Stimulated activated CD4-positive, alpha-beta T cell treated with anti-CD3 and anti-CD28 coated beads, Interleukin-15, amount 100 ng/mL, for 24 hours (primary cell): ENCODE data around the gene PPP2R2C.

Experiments
- DNase-seq: peaks from one replicate; pipeline ENCODE4 v3.0.0-alpha.2; 2020

The PPP2R2C gene

DNA sequence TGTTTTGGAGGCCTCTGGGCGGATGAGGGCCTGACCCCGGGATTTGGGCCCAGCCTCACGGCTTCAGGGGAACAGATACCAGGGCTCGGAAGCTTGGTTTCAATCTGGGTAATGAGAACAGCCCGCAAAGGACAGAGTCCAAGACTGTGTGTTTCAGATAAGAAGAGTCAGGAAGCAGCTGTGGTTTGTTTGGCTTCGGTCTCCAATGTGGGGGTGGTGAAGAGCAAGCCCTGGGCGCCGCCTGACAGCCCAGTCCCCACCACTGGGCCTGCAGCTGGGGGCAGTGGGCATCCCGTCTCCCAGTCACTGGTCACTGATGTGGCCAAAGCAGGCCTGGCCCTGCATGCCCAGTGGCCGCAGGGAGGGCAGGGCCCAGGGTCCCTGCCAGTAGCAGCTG is 193.6 kb downstream of the PPP2R2C start:
- DNase-seq, result no peak

DNA sequence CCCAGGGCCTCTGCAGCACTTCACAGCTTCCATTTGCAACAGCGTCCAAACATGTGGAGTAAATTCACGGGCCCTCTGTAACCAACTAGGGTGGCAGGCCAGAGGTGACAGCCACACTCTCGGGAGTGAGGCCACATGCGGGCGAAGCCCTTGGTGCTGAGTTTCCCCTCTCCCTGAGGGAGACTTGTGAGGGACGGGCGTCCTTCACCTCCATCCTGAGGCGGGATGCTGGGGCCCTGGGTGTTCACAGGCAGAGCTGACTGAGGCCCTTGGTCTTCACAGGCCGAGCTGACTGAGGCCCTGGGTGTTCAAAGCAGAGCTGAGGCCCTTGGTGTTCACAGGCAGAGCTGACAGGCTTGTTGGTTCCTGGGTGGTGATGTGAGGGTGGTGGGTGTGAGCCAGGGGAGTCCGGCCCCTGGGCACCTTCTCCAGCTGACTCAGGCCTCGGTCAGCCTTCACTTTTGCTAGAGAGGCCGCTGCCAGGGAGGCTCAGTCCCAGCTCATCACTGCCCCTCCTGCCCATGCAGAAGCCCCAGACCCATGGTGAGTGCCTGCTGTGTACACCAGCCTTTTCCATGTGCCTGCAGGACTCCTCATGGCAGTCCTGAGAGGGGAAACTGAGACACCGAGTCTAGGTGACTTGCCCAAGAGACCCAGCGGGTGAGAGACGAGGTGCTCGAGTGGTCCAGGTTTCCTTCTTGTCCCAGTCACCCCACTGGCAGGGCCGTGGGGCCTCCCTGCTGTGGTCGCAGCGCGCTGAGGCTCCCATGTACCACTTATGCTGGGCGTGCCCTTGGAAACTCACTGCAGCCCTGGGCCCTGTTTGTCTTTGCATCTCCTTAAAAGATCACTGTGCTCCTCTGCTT is 194.2 kb downstream of the PPP2R2C start:
- no peak for DNase-seq

GRCh38 chr4:6277139-6277802 is 195.1 kb downstream of the PPP2R2C start:
- no peak for DNase-seq

DNA sequence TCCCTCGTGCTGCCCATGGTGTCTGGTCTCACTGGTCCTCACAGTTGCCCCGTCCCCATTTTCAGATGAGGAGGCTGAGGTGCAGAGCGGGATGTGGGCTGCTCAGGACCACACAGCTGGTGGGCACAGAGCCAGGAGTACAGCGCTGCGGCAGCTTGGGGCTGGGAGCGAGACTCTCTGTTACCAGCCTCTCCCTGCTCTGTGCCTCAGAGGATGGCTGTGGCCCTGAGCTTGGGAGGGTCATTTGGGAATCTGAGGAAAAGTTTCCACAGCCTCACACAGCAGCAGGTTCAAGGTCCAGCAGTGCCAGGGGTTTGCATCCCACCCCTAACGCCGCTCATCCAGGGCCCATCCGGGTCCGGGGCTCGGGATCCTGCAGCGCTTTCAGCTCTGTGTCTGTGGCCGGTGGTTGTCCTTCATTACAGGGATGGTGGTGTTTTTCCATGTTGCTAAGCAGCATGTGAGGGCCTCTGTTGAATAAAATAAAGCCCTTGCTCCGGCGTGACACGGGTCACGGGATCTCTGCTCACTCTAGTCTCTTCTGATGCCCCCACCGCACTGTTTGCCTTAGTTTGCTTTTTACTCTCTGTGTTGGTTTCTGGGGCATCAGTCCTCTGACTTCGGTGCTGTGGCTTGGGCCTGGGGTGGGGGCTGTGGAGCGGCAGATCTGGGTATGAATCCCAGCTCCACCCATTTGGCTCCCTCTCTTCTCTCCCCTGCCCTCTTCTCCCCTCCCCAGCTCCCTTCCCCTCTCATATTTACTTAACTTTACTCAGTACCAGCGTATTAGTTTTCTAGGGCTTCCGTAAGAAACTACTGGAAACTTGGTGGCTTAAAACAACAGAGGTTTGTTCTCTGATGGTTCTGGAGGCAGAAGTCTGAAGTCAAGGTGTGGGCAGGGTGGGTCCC is 196.3 kb downstream of the PPP2R2C start:
- DNase-seq, result no peak

- no peak for DNase-seq
These were observed 197.1 kb downstream of the PPP2R2C start for GRCh38 chr4:6275351-6275750.

GRCh38 chr4:6273661-6273990 is 198.8 kb downstream of the PPP2R2C start:
- no peak for DNase-seq

- DNase-seq, result no peak
These were observed 199.4 kb downstream of the PPP2R2C start for GRCh38 chr4:6272863-6273660.

DNA sequence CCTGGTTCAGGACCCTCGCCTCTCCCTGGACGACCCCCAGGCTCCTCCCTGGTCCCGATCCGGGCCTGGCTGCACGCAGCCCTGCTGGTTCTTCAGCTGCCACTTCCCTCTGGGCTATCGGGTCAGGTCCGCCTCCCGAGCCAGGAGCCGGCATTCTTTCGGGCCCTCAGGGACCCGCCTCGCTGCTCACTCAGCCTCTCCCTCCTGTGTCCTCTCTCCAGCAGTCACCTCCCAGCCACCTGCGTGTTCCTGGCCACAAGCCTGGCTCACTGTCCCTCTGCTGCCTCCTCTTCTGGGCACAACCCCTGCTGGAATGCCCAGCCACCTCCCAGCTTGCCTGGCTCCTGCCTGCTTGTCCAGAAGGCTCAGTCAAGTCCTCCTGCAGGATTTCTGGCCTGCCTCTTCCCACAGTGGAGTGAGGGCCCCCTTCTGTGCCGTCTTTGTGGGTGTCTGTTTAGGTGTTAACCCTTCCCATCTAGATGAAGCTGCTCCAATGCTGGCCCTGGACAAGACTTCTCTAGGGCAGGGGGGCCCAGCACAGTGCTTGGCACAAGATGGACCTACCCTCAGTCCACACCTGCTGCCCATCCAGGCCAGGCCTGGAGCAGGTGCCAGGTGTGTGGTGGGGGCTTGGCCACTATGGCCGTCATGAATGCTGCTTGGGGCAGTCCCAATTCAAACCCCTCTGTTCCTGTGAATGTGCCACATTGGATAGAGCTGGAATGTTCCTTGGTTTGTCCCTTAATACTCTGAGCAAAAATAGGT is 200.5 kb downstream of the PPP2R2C start:
- DNase-seq, result no peak

- DNase-seq, result no peak
These were observed 201.2 kb downstream of the PPP2R2C start for GRCh38 chr4:6271206-6271605.

GRCh38 chr4:6270636-6271121 is 201.7 kb downstream of the PPP2R2C start:
- no peak for DNase-seq
